Immature natural killer cell (primary cell): ENCODE results near the gene AFF2. TPM values are rescaled to one million over a fixed set of nuclear protein-coding genes. Genes with fewer than 3 reads are reported as not detected.

Experiments used
- DNase-seq, 3 donors: peaks; one replicate each; pipeline ENCODE4 v3.0.0; 2022; ENCODE audit warnings: mixed read lengths in 1 of 3
- H3K27ac Mint-ChIP-seq, 6 donors: one replicate each; pipeline ENCODE4 v1.8.0; 2020; ENCODE audit warnings: mixed read lengths in 6 of 6, mild to moderate bottlenecking in 5 of 6, inconsistent platforms in 4 of 6, moderate library complexity in 3 of 6
- H3K27me3 Mint-ChIP-seq, 3 donors: one replicate each; pipeline ENCODE4 v1.8.0; 2020 to 2021; ENCODE audit warnings: low read depth in 3 of 3, mild to moderate bottlenecking in 3 of 3, mixed read lengths in 3 of 3, moderate library complexity in 3 of 3, inconsistent platforms in 1 of 3
- H3K36me3 Mint-ChIP-seq, 3 donors: one replicate each; pipeline ENCODE4 v1.8.0; 2020; ENCODE audit warnings: mixed read lengths in 3 of 3, inconsistent platforms in 2 of 3, mild to moderate bottlenecking in 2 of 3
- H3K4me1 Mint-ChIP-seq, 2 donors: one replicate each; pipeline ENCODE4 v1.8.0; 2020; ENCODE audit warnings: inconsistent platforms in 2 of 2, mild to moderate bottlenecking in 2 of 2, mixed read lengths in 2 of 2, moderate library complexity in 1 of 2
- H3K4me3 Mint-ChIP-seq, 5 donors: one replicate each; pipeline ENCODE4 v1.8.0; 2020; ENCODE audit warnings: mild to moderate bottlenecking in 5 of 5, mixed read lengths in 5 of 5, inconsistent platforms in 3 of 5, moderate library complexity in 3 of 5
- H3K9me3 Mint-ChIP-seq, 6 donors: one replicate each; pipeline ENCODE4 v1.8.0; 2020; ENCODE audit warnings: mild to moderate bottlenecking in 6 of 6, mixed read lengths in 6 of 6, inconsistent platforms in 4 of 6, moderate library complexity in 3 of 6
- polyA plus RNA-seq, 3 donors: library from polyadenylated mRNA; unstranded; fragments of 300-500 nt; fragmentation: Illumina TruSeq; gene quantifications; one replicate each; pipeline ENCODE4 v1.2.3, GENCODE V29; 2021

Gene AFF2
- polyA plus RNA-seq, 3 donors from 2014 or later = not detected

GRCh38 chrX:148577741-148578140 is 77.3 kb downstream of the AFF2 start:
- Mint-ChIP-seq H3K4me1 (peaks cover 0 to 4% of the 10 kb centered on the region in 2 donors), H3K36me3 (no peaks in the 10 kb centered on the region), H3K4me3 (no peak overlapping the region), H3K27me3 (peaks cover 0 to 6% (median 0%) of the 10 kb centered on the region in 3 donors), H3K27ac (no peak overlapping the region), H3K9me3 (no peaks in the 10 kb centered on the region)
- DNase-seq = no peak

DNA sequence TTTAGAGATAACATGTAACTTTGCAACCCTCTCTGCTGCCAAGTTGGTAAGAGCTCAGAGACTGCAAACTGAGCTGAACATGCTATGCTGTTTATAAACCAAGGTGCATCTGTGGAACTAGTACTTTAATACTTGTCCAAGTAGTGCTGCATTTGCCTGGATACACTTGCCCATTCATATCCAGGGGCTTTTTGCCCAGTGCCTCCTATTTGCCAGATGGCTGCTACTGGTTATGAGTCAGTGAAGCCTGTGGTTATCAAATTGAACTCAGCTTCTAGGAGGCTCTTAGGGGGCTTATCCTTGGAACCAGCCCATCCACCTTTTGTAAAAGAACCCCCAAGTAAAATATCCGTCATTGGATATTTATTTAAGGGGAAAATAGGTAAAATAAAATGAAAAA is 79.6 kb downstream of the AFF2 start:
- H3K36me3 Mint-ChIP-seq = no peaks in the 10 kb centered on the region
- no peaks in the 10 kb centered on the region for H3K9me3 Mint-ChIP-seq
- DNase-seq = no peak
- no peak overlapping the region for H3K27ac Mint-ChIP-seq
- H3K4me3 Mint-ChIP-seq = no peak overlapping the region
- H3K27me3 Mint-ChIP-seq = peaks cover 0 to 6% (median 0%) of the 10 kb centered on the region in 3 donors
- H3K4me1 Mint-ChIP-seq = peaks cover 0 to 4% of the 10 kb centered on the region in 2 donors

DNA sequence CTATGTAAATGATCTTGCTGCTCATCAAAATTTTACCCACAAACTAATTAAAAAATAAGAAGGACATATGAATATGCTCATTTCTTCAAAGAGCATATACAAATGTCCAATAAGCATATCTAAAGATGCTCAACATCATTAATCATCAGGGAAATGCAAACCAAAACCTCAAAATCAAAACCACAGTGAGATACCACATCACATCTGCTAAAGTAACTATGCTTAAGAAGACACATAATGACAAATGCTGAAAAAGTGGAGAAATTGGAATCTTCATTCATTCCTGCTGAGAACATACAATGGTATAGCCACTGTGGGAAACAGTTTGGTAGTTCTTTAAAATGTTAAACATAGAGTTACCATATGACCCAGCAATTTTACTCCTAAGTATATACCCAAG is 81.9 kb downstream of the AFF2 start:
- Mint-ChIP-seq H3K4me1 (peaks cover 0 to 4% of the 10 kb centered on the region in 2 donors), H3K4me3 (no peak overlapping the region), H3K36me3 (no peaks in the 10 kb centered on the region), H3K9me3 (no peaks in the 10 kb centered on the region), H3K27ac (no peak overlapping the region), H3K27me3 (peaks cover 0 to 6% (median 0%) of the 10 kb centered on the region in 3 donors)
- no peak for DNase-seq

GRCh38 chrX:148588649-148589310 is 88.4 kb downstream of the AFF2 start:
- Mint-ChIP-seq H3K9me3 (no peaks in the 10 kb centered on the region), H3K36me3 (no peaks in the 10 kb centered on the region), H3K4me1 (no peaks in the 10 kb centered on the region), H3K27ac (no peak overlapping the region), H3K27me3 (peaks cover 0 to under 1% (median 0%) of the 10 kb centered on the region in 3 donors), H3K4me3 (no peak overlapping the region)
- no peak for DNase-seq

DNA sequence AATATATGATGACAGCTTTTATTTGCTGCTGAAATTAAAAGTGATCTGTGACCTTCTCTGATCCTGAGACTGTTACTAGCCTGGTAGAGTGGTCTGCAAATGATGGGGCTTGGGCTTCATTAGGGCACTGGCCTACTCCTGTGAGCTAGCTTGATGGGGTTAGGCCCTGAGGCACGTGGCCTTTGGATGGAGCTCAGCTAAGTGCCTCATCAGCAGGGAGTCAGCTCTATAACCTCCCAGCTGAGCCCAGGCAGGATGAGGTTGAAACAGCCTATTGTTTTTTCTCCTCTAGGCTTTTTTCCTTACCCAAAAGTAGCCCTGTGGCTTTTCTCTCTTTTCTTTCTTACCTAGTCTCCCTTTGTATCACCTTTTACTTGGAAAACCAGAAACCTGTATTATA is 92.2 kb downstream of the AFF2 start:
- Mint-ChIP-seq H3K27ac (no peak overlapping the region), H3K36me3 (no peaks in the 10 kb centered on the region), H3K9me3 (no peaks in the 10 kb centered on the region), H3K4me3 (no peak overlapping the region), H3K27me3 (peaks cover 0 to 6% (median 2%) of the 10 kb centered on the region in 3 donors), H3K4me1 (no peaks in the 10 kb centered on the region)
- no peak for DNase-seq

GRCh38 chrX:148593146-148593545 is 92.7 kb downstream of the AFF2 start:
- H3K4me1 Mint-ChIP-seq = no peaks in the 10 kb centered on the region
- DNase-seq = no peak
- no peak overlapping the region for H3K4me3 Mint-ChIP-seq
- no peaks in the 10 kb centered on the region for H3K9me3 Mint-ChIP-seq
- H3K27me3 Mint-ChIP-seq = peaks cover 0 to 6% (median 2%) of the 10 kb centered on the region in 3 donors
- no peaks in the 10 kb centered on the region for H3K36me3 Mint-ChIP-seq
- H3K27ac Mint-ChIP-seq = no peak overlapping the region

DNA sequence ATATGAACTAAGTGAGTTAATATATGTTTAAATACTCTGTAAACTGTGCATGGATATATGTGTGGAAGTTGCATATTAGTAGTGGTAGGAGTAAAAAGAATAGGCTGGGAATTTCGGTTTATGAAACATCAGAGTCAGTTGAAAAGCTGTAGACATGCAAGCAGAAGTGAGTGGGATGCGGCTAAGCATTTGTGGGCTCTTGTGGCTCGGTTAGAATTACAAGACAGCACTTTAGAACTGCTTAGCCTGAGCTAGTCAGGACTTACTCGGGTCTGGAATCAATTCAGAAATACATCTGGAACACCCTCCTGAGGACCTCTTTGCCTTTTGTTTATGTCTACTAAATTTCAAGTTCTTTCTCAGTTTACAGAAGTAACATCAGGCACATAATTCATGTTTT is 93.6 kb downstream of the AFF2 start:
- Mint-ChIP-seq H3K27ac (no peak overlapping the region), H3K36me3 (no peaks in the 10 kb centered on the region), H3K4me3 (no peak overlapping the region), H3K4me1 (no peaks in the 10 kb centered on the region), H3K27me3 (peaks cover 0 to 6% (median 2%) of the 10 kb centered on the region in 3 donors), H3K9me3 (no peaks in the 10 kb centered on the region)
- DNase-seq = no peak

DNA sequence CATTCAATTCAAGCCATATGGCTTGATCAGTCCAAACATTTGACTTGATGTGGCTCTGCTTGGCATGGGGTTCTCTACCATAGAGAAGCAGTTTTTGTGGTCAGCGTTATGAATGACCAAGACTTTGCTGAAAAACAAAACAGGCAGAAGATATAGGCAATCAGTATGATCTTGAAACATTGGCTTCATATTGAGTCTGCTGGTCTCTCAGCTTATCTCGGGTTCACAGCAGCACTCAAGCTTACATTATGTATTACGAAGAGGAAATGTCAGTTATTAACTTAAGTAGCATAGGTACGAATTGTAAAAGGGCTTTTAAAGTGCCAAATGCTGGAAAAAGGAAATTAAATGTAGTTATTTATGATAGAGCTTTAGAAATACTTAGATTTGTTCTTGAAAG is 99.0 kb downstream of the AFF2 start:
- Mint-ChIP-seq H3K4me1 (no peaks in the 10 kb centered on the region), H3K27me3 (peaks cover 0 to 7% (median 2%) of the 10 kb centered on the region in 3 donors), H3K27ac (no peak overlapping the region), H3K36me3 (no peaks in the 10 kb centered on the region), H3K9me3 (no peaks in the 10 kb centered on the region), H3K4me3 (no peak overlapping the region)
- DNase-seq = no peak

DNA sequence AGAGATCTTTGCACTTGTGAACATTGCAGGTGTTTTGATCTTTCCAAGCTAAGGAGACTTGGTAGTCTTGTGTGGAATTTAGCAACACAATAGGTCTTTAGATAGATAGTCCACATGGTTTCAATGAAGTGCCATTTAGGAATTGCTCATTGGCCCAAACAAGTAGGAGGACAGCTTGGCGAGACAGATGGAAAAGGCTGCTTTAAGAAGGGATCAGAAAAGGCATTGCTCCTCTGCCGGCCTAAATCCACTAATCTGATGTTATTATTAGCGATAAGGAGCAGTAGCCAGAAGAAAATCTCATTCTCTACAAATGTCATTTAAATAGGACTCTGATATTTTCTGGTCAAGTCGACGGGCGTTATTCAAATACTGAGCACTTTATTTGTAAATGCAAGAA is 99.7 kb downstream of the AFF2 start:
- H3K4me3 Mint-ChIP-seq = no peak overlapping the region
- no peak for DNase-seq
- no peaks in the 10 kb centered on the region for H3K4me1 Mint-ChIP-seq
- no peak overlapping the region for H3K27ac Mint-ChIP-seq
- peaks cover 0 to 5% (median 2%) of the 10 kb centered on the region in 3 donors for H3K27me3 Mint-ChIP-seq
- no peaks in the 10 kb centered on the region for H3K9me3 Mint-ChIP-seq
- no peaks in the 10 kb centered on the region for H3K36me3 Mint-ChIP-seq

DNA sequence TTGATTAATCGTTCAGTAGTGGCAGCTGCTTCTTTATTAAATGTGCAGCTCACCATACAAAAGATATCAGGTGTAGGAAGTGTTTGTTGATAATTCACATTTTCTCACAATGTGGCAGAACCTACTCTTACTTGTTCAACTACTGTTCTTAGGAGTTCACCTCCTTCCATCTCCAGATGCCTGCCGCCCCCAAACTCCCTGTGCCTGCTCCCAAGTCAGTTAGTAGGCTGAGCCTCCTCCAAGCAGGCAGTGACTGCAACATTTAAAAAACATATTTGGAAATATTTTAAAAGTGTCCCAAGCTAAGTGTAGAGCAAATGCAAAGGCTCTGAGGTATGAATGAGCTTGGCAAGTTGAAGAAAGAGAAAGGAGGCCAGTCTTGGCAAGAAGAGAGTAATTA is 100.2 kb downstream of the AFF2 start:
- no peaks in the 10 kb centered on the region for H3K4me1 Mint-ChIP-seq
- H3K27ac Mint-ChIP-seq = no peak overlapping the region
- peaks cover 0 to 4% (median 2%) of the 10 kb centered on the region in 3 donors for H3K27me3 Mint-ChIP-seq
- H3K4me3 Mint-ChIP-seq = no peak overlapping the region
- no peaks in the 10 kb centered on the region for H3K36me3 Mint-ChIP-seq
- DNase-seq = no peak
- no peaks in the 10 kb centered on the region for H3K9me3 Mint-ChIP-seq

GRCh38 chrX:148601034-148601433 is 100.6 kb downstream of the AFF2 start:
- Mint-ChIP-seq H3K27me3 (peaks cover 0 to 8% (median 2%) of the 10 kb centered on the region in 3 donors), H3K27ac (no peak overlapping the region)

DNA sequence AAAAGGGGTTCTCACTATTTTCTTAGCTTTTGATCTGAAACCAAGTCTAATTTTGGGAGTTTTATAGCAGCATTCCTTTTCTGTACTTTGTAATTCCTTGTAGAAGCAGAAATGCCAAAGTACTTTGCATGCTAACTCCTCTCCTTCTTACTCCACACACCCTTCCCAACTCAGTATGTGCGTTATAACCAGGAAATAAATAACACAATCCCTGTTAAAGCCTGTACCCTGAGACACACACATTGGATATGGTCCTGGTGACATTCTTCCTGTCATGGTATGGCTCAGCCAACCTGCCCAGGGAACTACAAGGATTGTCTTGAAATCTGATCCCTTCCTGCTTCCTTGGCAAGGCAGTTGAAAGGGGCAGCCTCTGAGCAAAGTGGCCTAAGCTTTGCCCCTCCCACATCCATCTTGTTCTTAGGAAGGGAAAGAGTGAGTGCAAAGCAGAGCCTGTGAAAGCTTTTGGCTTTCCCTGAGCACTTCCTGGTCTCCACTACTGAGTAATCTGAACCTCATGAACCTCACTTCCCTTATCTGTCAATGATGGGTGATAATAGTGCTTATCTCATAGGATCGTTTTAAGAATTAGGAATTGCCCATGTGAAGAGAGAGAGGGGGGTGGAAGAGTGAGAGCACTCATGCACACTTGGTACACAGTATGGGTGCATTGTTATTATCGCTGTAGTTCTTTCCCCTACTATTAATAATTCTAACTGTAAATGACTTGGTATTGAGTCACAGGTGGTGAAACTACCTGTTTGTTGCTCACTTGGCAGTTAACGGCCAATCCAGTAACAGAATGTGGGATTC is 109.3 kb downstream of the AFF2 start:
- peaks cover 0 to 3% (median 0%) of the 10 kb centered on the region in 3 donors for H3K36me3 Mint-ChIP-seq
- peaks cover 2 to 6% (median 2%) of the 10 kb centered on the region in 3 donors for H3K27me3 Mint-ChIP-seq
- no peak overlapping the region for H3K4me3 Mint-ChIP-seq
- no peak overlapping the region for H3K27ac Mint-ChIP-seq
- peaks cover 0 to 2% (median 0%) of the 10 kb centered on the region in 6 donors for H3K9me3 Mint-ChIP-seq
- no peaks in the 10 kb centered on the region for H3K4me1 Mint-ChIP-seq
- DNase-seq = no peak

More at GRCh38 chrX:148601034-148601433, 100.6 kb downstream of the AFF2 start:
- no peaks in the 10 kb centered on the region for H3K9me3 Mint-ChIP-seq
- no peaks in the 10 kb centered on the region for H3K36me3 Mint-ChIP-seq
- no peak for DNase-seq
- no peaks in the 10 kb centered on the region for H3K4me1 Mint-ChIP-seq
- H3K4me3 Mint-ChIP-seq = no peak overlapping the region

DNA sequence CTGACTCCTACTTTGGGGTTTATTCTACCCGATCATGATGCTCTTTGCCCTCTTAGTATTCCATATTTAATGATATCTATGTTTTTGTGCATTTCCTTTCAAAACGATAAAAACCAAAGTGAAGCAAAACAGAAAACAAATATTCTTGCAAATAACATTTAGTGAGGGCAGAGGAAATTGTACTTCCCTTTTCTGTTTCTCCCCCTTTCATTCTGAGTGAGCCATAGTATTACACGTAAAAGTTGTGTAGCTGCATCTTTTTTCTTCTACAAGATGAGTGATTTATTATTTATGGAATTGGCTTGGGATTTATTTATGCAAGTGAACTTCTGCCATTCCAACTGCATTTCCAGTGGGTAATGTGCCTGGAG is 109.9 kb downstream of the AFF2 start:
- H3K36me3 Mint-ChIP-seq = peaks cover 0 to 3% (median 0%) of the 10 kb centered on the region in 3 donors
- DNase-seq = no peak
- H3K27me3 Mint-ChIP-seq = peaks cover 2 to 6% (median 2%) of the 10 kb centered on the region in 3 donors
- H3K9me3 Mint-ChIP-seq = peaks cover 0 to 2% (median 0%) of the 10 kb centered on the region in 6 donors
- H3K27ac Mint-ChIP-seq = no peak overlapping the region
- no peaks in the 10 kb centered on the region for H3K4me1 Mint-ChIP-seq
- no peak overlapping the region for H3K4me3 Mint-ChIP-seq

DNA sequence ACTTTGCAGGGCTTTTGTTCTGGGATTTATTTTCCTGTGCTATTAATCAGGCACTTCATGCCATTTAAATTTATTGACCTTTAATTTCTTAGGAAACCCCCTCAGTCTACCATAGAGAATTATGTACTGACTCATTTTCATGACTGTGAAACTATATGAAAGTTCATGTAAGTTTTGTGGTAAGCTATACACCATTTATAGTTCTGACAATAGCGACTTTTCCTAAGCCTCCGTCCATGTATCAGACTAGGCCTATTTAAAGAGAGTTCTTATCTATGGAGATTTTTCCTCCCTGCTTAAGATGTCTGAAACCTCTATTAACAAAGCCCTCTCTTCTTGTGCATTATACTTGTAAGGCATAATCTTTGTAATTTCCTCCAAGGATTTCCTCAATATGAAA is 111.6 kb downstream of the AFF2 start:
- no peak overlapping the region for H3K27ac Mint-ChIP-seq
- H3K36me3 Mint-ChIP-seq = peaks cover 0 to 3% (median 0%) of the 10 kb centered on the region in 3 donors
- H3K4me3 Mint-ChIP-seq = no peak overlapping the region
- no peaks in the 10 kb centered on the region for H3K4me1 Mint-ChIP-seq
- peaks cover 0 to 2% (median 2%) of the 10 kb centered on the region in 3 donors for H3K27me3 Mint-ChIP-seq
- no peak for DNase-seq
- H3K9me3 Mint-ChIP-seq = peaks cover 0 to 2% (median 0%) of the 10 kb centered on the region in 6 donors
